ENCODE measurements around the gene NXN. TPM values are rescaled to one million over a fixed set of nuclear protein-coding genes. Genes with fewer than 3 reads are reported as not detected.

NXN gene
- polyA plus RNA-seq, 1 of the 3 experiments (the other 2 are of a cell fraction) = 23.9 TPM

DNA sequence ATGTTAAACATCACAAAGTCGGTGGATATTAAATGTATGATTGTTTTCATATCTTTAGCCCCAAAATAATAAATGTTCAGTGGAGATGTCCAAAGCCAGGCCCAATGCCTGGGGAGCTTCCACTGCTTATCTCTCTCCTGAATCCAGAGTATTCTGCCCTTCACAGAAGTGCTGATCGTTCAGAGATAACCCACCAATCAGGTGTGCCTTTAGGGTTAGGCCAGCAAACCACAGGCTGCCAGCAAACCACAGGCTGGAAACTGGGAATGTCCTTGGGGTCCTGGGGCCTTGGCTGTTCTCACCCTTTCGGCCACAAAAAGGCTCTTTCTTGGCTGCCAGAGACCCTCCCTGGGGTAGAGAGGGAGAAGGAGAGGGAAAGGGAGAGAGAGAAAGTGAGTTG lies 33.9 kb downstream of the NXN start:
- Histone ChIP-seq H3K4me1 (ENCODE audit: control insufficient read depth in 1 of 2, insufficient read depth in 2 of 2, low read depth in 1 of 2, low read length in 1 of 2) (peaks cover 3 to 11% of the 10 kb centered on the region in 2 experiments; a peak in 2 of 4 replicates), H3K9ac (no peak overlapping the region), H3K4me2 (no peak overlapping the region), H3K9me2 (no peaks in the 10 kb centered on the region), H2AFZ (ENCODE audit: low read depth) (no peak overlapping the region), H3K27me3 (ENCODE audit: insufficient read depth) (peaks cover 34% of the 10 kb centered on the region), H3K79me2 (ENCODE audit: insufficient read depth) (0 out of 2 replicates have a peak, but pooled peaks cover 3% of the 10 kb centered on the region), H3K36me3 (replicated peaks in 1 of 2; ENCODE audit: control insufficient read depth in 1 of 2, insufficient read depth in 2 of 2, low read length in 1 of 2) (no peaks in the 10 kb centered on the region), H3F3A (replicated peaks; ENCODE audit: insufficient read depth) (peaks cover 10% of the 10 kb centered on the region), H4K20me1 (ENCODE audit: insufficient read depth) (0 out of 2 replicates have a peak, but pooled peaks cover 5% of the 10 kb centered on the region), H3K9me3 (no peaks in the 10 kb centered on the region), H3K4me3 (ENCODE audit: low read depth in 2 of 2, low read length in 1 of 2) (no peak overlapping the region), H3K27ac (ENCODE audit: low read depth in 2 of 2, low read length in 1 of 2) (no peak overlapping the region)
- POLR2A ChIA-PET = no interaction called here
- TF ChIP-seq EZH2phosphoT487 (IDR thresholded peaks at IDR 0.05; ENCODE audit: borderline replicate concordance, low read depth) = no peak
- no peak for TF ChIP-seq CTCF (IDR thresholded peaks at IDR 0.05)
- TF ChIP-seq RCOR1 (IDR thresholded peaks at IDR 0.05; ENCODE audit: low read length) = no peak
- TF ChIP-seq RFX5 (IDR thresholded peaks at IDR 0.05; ENCODE audit: low read length) = no peak
- TF ChIP-seq GABPA (IDR thresholded peaks at IDR 0.05; ENCODE audit: low read depth) = no peak
- peak in 1 of 2 experiments; percentile 13; a peak in 1 of 4 replicates for TF ChIP-seq EP300 (IDR thresholded peaks at IDR 0.05; ENCODE audit: borderline replicate concordance in 1 of 2, low read depth in 1 of 2, low read length in 1 of 2)
- peak; percentile 75 for TF ChIP-seq GATA2 (CRISPR knock-in tag; IDR thresholded peaks at IDR 0.05)
- 48% methylated on average over 3 of the region's 3 CpGs for WGBS (ENCODE audit: low lambda C conversion rate)
- no peak for DNase-seq
- CTCF ChIA-PET = interaction anchor here (1.3 to 2.1 kb wide), 2 partner anchors 51 to 151 kb away, joined by 3 to 5 read pairs; partner anchors contain the start of gene TIMM22

GRCh38 chr17:944266-944826 lies 35.2 kb downstream of the NXN start:
- TF ChIP-seq YY1 (IDR thresholded peaks at IDR 0.05; ENCODE audit: low read depth) (no peak), SMC3 (IDR thresholded peaks at IDR 0.05; ENCODE audit: low read depth, low read length) (no peak), NRF1 (IDR thresholded peaks at IDR 0.05; ENCODE audit: low read depth, low read length) (no peak), SIN3A (IDR thresholded peaks at IDR 0.05; ENCODE audit: borderline replicate concordance, low read depth, low read length) (no peak), GATA2 (CRISPR knock-in tag; IDR thresholded peaks at IDR 0.05) (no peak), PBX3 (IDR thresholded peaks at IDR 0.05) (no peak), USF2 (IDR thresholded peaks at IDR 0.05; ENCODE audit: borderline replicate concordance, low read depth, low read length) (no peak), NFIC (IDR thresholded peaks at IDR 0.05; ENCODE audit: borderline replicate concordance) (no peak), EZH2phosphoT487 (IDR thresholded peaks at IDR 0.05; ENCODE audit: borderline replicate concordance, low read depth) (no peak), FOXJ3 (CRISPR knock-in tag; IDR thresholded peaks at IDR 0.05) (no peak), MXI1 (IDR thresholded peaks at IDR 0.05; ENCODE audit: low read depth, low read length) (no peak), POLR2AphosphoS5 (IDR thresholded peaks at IDR 0.05; ENCODE audit: low read depth, low read length) (no peak), MAX (IDR thresholded peaks at IDR 0.05; ENCODE audit: low read depth) (no peak), TCF12 (IDR thresholded peaks at IDR 0.05) (no peak)
- TF ChIP-seq, protein P1, sequence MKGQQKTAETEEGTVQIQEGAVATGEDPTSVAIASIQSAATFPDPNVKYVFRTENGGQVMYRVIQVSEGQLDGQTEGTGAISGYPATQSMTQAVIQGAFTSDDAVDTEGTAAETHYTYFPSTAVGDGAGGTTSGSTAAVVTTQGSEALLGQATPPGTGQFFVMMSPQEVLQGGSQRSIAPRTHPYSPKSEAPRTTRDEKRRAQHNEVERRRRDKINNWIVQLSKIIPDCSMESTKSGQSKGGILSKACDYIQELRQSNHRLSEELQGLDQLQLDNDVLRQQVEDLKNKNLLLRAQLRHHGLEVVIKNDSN (IDR thresholded peaks at IDR 0.05; ENCODE audit: borderline replicate concordance, low read depth) = no peak
- CTCF ChIA-PET = interaction anchor here (0.7 to 0.9 kb wide), 3 partner anchors 9 to 111 kb away, joined by 3 to 5 read pairs (median 5); no protein-coding TSS in a partner anchor
- H3K36me3 ChIP-seq (replicated peaks in 1 of 2; ENCODE audit: control insufficient read depth in 1 of 2, insufficient read depth in 2 of 2, low read length in 1 of 2) = no peaks in the 10 kb centered on the region
- no peak overlapping the region for H3K27ac ChIP-seq (ENCODE audit: low read depth in 2 of 2, low read length in 1 of 2)
- H2AFZ ChIP-seq (ENCODE audit: low read depth) = no peak overlapping the region
- POLR2A ChIA-PET = no interaction called here
- no peaks in the 10 kb centered on the region; a peak in 1 of 4 replicates for H3K4me1 ChIP-seq (ENCODE audit: control insufficient read depth in 1 of 2, insufficient read depth in 2 of 2, low read depth in 1 of 2, low read length in 1 of 2)
- no peaks in the 10 kb centered on the region for H3K9me2 ChIP-seq
- no peak for DNase-seq
- H3K79me2 ChIP-seq (ENCODE audit: insufficient read depth) = no peaks in the 10 kb centered on the region
- H4K20me1 ChIP-seq (ENCODE audit: insufficient read depth) = 0 out of 2 replicates have a peak, but pooled peaks cover 5% of the 10 kb centered on the region
- H3K27me3 ChIP-seq (ENCODE audit: insufficient read depth) = peaks cover 34% of the 10 kb centered on the region
- WGBS (ENCODE audit: low lambda C conversion rate) = 61% methylated on average over 14 of the region's 14 CpGs
- no peak overlapping the region for H3K4me2 ChIP-seq
- H3F3A ChIP-seq (replicated peaks; ENCODE audit: insufficient read depth) = peaks cover 4% of the 10 kb centered on the region
- H3K9ac ChIP-seq = no peak overlapping the region
- H3K4me3 ChIP-seq (ENCODE audit: low read depth in 2 of 2, low read length in 1 of 2) = no peak overlapping the region
- H3K9me3 ChIP-seq = no peaks in the 10 kb centered on the region
